ENCODE data around the gene MDH2.

GRCh38 chr7:76077435-76077834 lies 29.5 kb downstream of the MDH2 start:
- no peak for TF ChIP-seq ZNF274 (IDR thresholded peaks at IDR 0.05; ENCODE audit: low read depth, low read length)
- TF ChIP-seq YY1 (IDR thresholded peaks at IDR 0.05; ENCODE audit: insufficient read depth, insufficient read length), result no peak
- no peak for TF ChIP-seq SUZ12 (IDR thresholded peaks at IDR 0.05; ENCODE audit: extremely low read depth, insufficient read depth, insufficient read length)

Measured in NT2/D1 (cell line).